ENCODE measurements around the gene TFAP2E. TPM values are rescaled to one million over a fixed set of nuclear protein-coding genes. Genes with fewer than 3 reads are reported as not detected.
"Not testable (repeated sequence)": the region's sequence is repeated elsewhere in the genome, so short reads cannot be mapped to it uniquely, and the experiment has no call there.

The TFAP2E gene
- total RNA-seq, 1 donor from 2014 or later: 1.1 TPM

- no peak for ATAC-seq
Observed at GRCh38 chr1:35574125-35574654, 1.1 kb downstream of the TFAP2E start.

- peak; percentile 17 for ATAC-seq
Observed at GRCh38 chr1:35574655-35575415, 1.7 kb downstream of the TFAP2E start.

GRCh38 chr1:35575416-35575958 is 2.4 kb downstream of the TFAP2E start:
- no peak for ATAC-seq

- ATAC-seq: no peak
Observed at GRCh38 chr1:35576061-35576765, 3.1 kb downstream of the TFAP2E start.

- ATAC-seq: not testable (repeated sequence)
Observed at GRCh38 chr1:35576766-35577070, 3.6 kb downstream of the TFAP2E start.

GRCh38 chr1:35577071-35577998 is 4.2 kb downstream of the TFAP2E start:
- peak; percentile 58 for ATAC-seq

GRCh38 chr1:35580949-35581388 is 7.9 kb downstream of the TFAP2E start:
- ATAC-seq: no peak

- ATAC-seq: not testable (repeated sequence)
Observed at GRCh38 chr1:35581621-35582020, 8.5 kb downstream of the TFAP2E start.

- ATAC-seq: no peak
Observed at GRCh38 chr1:35585281-35585680, 12.2 kb downstream of the TFAP2E start.

GRCh38 chr1:35585805-35586204 is 12.7 kb downstream of the TFAP2E start:
- ATAC-seq: not testable (repeated sequence)

- ATAC-seq: no peak
Observed at GRCh38 chr1:35586808-35587207, 13.7 kb downstream of the TFAP2E start.

GRCh38 chr1:35587736-35588135 is 14.6 kb downstream of the TFAP2E start:
- no peak for ATAC-seq

GRCh38 chr1:35588197-35588910 is 15.2 kb downstream of the TFAP2E start:
- no peak for ATAC-seq

GRCh38 chr1:35589516-35590427 is 16.7 kb downstream of the TFAP2E start:
- ATAC-seq: no peak

GRCh38 chr1:35590476-35591040 is 17.4 kb downstream of the TFAP2E start:
- ATAC-seq: no peak

GRCh38 chr1:35591211-35591610 is 18.1 kb downstream of the TFAP2E start:
- ATAC-seq: no peak

GRCh38 chr1:35592991-35593769 is 20.1 kb downstream of the TFAP2E start:
- peak; percentile 22 for ATAC-seq

GRCh38 chr1:35594005-35594760 is 21.1 kb downstream of the TFAP2E start:
- ATAC-seq: no peak

GRCh38 chr1:35595684-35596083 is 22.6 kb downstream of the TFAP2E start:
- ATAC-seq: no peak

All from esophagus mucosa (tissue), 1 donor.